Brain microvascular endothelial cell (primary cell): ENCODE measurements around the gene RASSF6.

Source experiments
- DNase-seq: peaks from one replicate; pipeline ENCODE4 v3.0.0-alpha.2; 2020
- H3K27ac ChIP-seq: fragments of 250-450 bp; sonication (Bioruptor Pico); 2 replicates; pipeline ENCODE4 v1.5.1; 2020; ENCODE audit warnings: mild to moderate bottlenecking, moderate library complexity
- H3K27me3 ChIP-seq: fragments of 250-450 bp; sonication (Bioruptor Pico); replicated peaks from 2 replicates; pipeline ENCODE4 v1.5.1; 2020; ENCODE audit warnings: mild to moderate bottlenecking
- H3K36me3 ChIP-seq: fragments of 250-450 bp; sonication (Bioruptor Pico); replicated peaks from 2 replicates; pipeline ENCODE4 v1.5.1; 2020; ENCODE audit warnings: mild to moderate bottlenecking
- H3K4me3 ChIP-seq: 2 replicates; pipeline ENCODE4 v1.5.1; 2011; ENCODE audit warnings: low read depth, mild to moderate bottlenecking, control low read depth, low read length, moderate library complexity
- in situ Hi-C: cut with HindIII; loops from 2 replicates; pipeline ENCODE4 v1.10.0; 2017; ENCODE audit warnings: low sequenced_read_pairs, low pct_ligation_motif_present
- TF ChIP-seq, protein P1 (sequence below): IDR thresholded peaks from 2 replicates; pipeline ENCODE4 v1.5.1; 2011; ENCODE audit warnings: low read depth, mild to moderate bottlenecking, moderate library complexity, low read length, control low read depth, inconsistent platforms; ENCODE audit errors: missing control alignments

The RASSF6 gene

DNA sequence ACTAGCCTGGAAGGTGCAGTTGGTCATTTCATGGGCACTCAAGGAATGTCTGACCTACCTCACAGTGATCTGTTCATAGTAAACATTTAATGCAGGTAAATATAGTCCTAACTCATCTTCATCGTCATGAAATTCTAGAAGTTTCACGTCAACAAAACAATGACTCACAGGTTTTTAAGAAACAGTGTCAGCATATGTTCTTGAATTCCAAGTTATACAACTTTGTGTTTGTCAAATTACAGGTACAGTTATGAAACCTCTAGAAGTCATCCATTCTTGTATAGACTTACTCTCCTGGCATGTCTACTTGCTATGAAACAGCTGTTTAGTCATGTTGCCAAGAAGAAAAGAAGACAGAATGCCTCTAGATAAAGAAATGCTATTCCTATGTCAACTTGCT is 92.1 kb downstream of the RASSF6 start:
- TF ChIP-seq, protein P1, sequence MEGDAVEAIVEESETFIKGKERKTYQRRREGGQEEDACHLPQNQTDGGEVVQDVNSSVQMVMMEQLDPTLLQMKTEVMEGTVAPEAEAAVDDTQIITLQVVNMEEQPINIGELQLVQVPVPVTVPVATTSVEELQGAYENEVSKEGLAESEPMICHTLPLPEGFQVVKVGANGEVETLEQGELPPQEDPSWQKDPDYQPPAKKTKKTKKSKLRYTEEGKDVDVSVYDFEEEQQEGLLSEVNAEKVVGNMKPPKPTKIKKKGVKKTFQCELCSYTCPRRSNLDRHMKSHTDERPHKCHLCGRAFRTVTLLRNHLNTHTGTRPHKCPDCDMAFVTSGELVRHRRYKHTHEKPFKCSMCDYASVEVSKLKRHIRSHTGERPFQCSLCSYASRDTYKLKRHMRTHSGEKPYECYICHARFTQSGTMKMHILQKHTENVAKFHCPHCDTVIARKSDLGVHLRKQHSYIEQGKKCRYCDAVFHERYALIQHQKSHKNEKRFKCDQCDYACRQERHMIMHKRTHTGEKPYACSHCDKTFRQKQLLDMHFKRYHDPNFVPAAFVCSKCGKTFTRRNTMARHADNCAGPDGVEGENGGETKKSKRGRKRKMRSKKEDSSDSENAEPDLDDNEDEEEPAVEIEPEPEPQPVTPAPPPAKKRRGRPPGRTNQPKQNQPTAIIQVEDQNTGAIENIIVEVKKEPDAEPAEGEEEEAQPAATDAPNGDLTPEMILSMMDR = no peak
- DNase-seq = no peak
- H3K36me3 ChIP-seq = no peaks in the 10 kb centered on the region
- in situ Hi-C loops = no loop called here
- H3K27me3 ChIP-seq = no peaks in the 10 kb centered on the region
- H3K4me3 ChIP-seq = no peak overlapping the region
- H3K27ac ChIP-seq = no peak overlapping the region

DNA sequence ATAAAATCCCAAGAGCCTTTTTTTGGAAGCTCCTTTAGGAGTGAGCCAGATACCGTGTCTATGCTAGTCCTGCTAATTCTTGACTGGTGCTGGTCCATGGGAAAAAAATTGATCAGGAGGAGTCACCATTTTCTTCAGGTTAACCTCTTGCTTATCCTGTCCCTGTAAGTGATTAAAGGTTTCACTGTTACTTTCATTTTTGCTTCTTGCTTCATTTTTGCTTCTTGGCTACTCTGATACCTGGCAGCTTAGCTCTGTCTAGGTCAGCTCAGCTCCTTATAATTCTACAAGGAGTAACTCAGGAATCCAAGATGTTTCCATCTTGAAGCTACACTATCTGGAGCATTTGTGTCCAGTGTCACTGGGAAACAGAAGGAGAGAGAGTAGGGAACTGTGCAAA is 93.0 kb downstream of the RASSF6 start:
- TF ChIP-seq, protein P1 = no peak
- DNase-seq = no peak
- in situ Hi-C loops = no loop called here
- no peaks in the 10 kb centered on the region for H3K36me3 ChIP-seq
- H3K27me3 ChIP-seq = no peaks in the 10 kb centered on the region
- H3K4me3 ChIP-seq = no peak overlapping the region
- H3K27ac ChIP-seq = no peak overlapping the region

DNA sequence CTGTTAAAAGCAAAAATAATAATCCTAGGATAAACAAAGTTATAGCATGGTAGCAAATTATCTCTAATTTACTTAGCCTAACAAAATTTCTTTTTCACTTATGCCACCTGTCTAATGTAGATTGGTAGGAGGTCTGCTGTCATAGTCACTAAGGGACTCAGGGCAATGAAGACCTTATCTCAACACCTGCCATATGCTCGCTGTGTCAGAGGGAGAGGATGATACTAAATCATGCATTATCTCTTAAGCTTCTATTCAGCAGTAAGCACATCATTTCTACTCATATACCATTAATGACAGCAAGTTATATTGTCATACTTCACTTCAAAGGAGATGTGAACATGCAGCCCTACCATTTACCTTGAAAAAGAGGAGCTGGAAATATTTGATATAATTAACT is 94.6 kb downstream of the RASSF6 start:
- TF ChIP-seq, protein P1 = no peak
- Histone ChIP-seq H3K27ac (no peak overlapping the region), H3K4me3 (no peak overlapping the region), H3K27me3 (no peaks in the 10 kb centered on the region), H3K36me3 (no peaks in the 10 kb centered on the region)
- in situ Hi-C loops = no loop called here
- no peak for DNase-seq

DNA sequence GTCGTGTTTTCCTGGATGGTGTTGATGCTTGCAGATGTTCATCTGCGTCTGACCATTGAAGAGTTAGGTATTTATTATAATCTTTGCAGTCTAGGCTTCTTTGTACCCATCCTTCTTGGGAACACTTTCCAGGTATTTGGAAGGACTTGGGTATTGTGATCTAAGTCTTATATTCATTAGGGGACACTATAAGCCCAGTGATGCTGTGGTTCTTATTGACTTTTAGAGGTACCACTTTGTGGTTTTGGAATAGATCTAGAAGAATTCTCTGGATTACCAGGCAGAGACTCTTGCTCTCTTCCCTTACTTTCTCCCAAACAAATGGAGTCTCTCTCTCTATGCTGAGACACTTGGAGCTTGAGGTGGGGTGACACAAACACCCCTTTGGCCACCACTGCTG is 97.1 kb downstream of the RASSF6 start:
- no peak overlapping the region for H3K27ac ChIP-seq
- H3K4me3 ChIP-seq = no peak overlapping the region
- no peaks in the 10 kb centered on the region for H3K36me3 ChIP-seq
- H3K27me3 ChIP-seq = no peaks in the 10 kb centered on the region
- TF ChIP-seq, protein P1 = no peak
- in situ Hi-C loops = no loop called here
- no peak for DNase-seq
